Liver (tissue), 9 donors: ENCODE results near the gene SKI. TPM values are rescaled to one million over a fixed set of nuclear protein-coding genes. Genes with fewer than 3 reads are reported as not detected.

Source experiments
- DNase-seq: peaks from one replicate; pipeline ENCODE4 v3.0.0-alpha.2; 2017; ENCODE audit warnings: low spot score
- H3K27ac ChIP-seq, 2 donors: one replicate each; pipeline ENCODE4 v1.7.0; 2013; ENCODE audit warnings: inconsistent platforms in 2 of 2, low read length in 2 of 2, control low read depth in 1 of 2, low read depth in 1 of 2, mild to moderate bottlenecking in 1 of 2
- H3K27me3 ChIP-seq, 4 donors: one replicate each; pipeline versions ENCODE4 v1.6.1 to v1.7.0; 2013; ENCODE audit warnings: low read length in 3 of 4, inconsistent platforms in 1 of 4, mild to moderate bottlenecking in 1 of 4, moderate library complexity in 1 of 4; ENCODE audit not compliant: control insufficient read depth in 4 of 4, insufficient read depth in 4 of 4
- H3K36me3 ChIP-seq, 4 donors: one replicate each; pipeline versions ENCODE4 v1.6.1 to v1.7.0; 2013; ENCODE audit warnings: low read length in 3 of 4, mild to moderate bottlenecking in 3 of 4, low read depth in 1 of 4, moderate library complexity in 1 of 4; ENCODE audit not compliant: control insufficient read depth in 4 of 4, insufficient read depth in 3 of 4
- H3K4me1 ChIP-seq, 4 donors: one replicate each; pipeline versions ENCODE4 v1.6.1 to v1.7.0; 2013; ENCODE audit warnings: low read length in 3 of 4, mild to moderate bottlenecking in 3 of 4, moderate library complexity in 1 of 4; ENCODE audit not compliant: control insufficient read depth in 4 of 4, insufficient read depth in 4 of 4
- H3K4me3 ChIP-seq, 3 donors: one replicate each; pipeline versions ENCODE4 v1.6.1 to v1.7.0; 2013; ENCODE audit warnings: low read length in 3 of 3, control low read depth in 1 of 3, low read depth in 1 of 3, mild to moderate bottlenecking in 1 of 3
- H3K9ac ChIP-seq, 2 donors: one replicate each; pipeline ENCODE4 v1.7.0; 2013; ENCODE audit warnings: low read length in 2 of 2, mild to moderate bottlenecking in 2 of 2, moderate library complexity in 2 of 2, control low read depth in 1 of 2, low read depth in 1 of 2
- H3K9me3 ChIP-seq, 4 donors: one replicate each; pipeline versions ENCODE4 v1.6.1 to v1.7.0; 2013; ENCODE audit warnings: low read length in 3 of 4; ENCODE audit not compliant: control insufficient read depth in 4 of 4
- EGR1 ChIP-seq, 2 donors: IDR thresholded peaks; 2 replicates each; pipeline ENCODE4 v1.6.1; 2016 to 2018; ENCODE audit warnings: antibody characterized with exemption in 2 of 2, low read depth in 2 of 2
- HNF4A ChIP-seq, 2 donors: conservative IDR thresholded peaks; 2 replicates each; pipeline ENCODE4 v1.6.1; 2016; ENCODE audit warnings: antibody characterized with exemption in 2 of 2, mild to moderate bottlenecking in 2 of 2
- HNF4G ChIP-seq: IDR thresholded peaks from 2 replicates; pipeline ENCODE4 v1.6.1; 2016; ENCODE audit warnings: antibody characterized with exemption
- JUND ChIP-seq, 2 donors: IDR thresholded peaks; 2 replicates each; pipeline ENCODE4 v1.6.1; 2016; ENCODE audit warnings: antibody characterized with exemption in 2 of 2
- NR2F2 ChIP-seq: IDR thresholded peaks from 2 replicates; pipeline ENCODE4 v1.6.1; 2016; ENCODE audit warnings: antibody characterized with exemption
- REST ChIP-seq: IDR thresholded peaks from 2 replicates; pipeline ENCODE4 v1.6.1; 2016; ENCODE audit warnings: antibody characterized with exemption, mild to moderate bottlenecking
- SP1 ChIP-seq: IDR thresholded peaks from 2 replicates; pipeline ENCODE4 v1.6.1; 2018; ENCODE audit warnings: antibody characterized with exemption, mild to moderate bottlenecking
- TAF1 ChIP-seq: conservative IDR thresholded peaks from 2 replicates; pipeline ENCODE4 v1.6.1; 2016; ENCODE audit warnings: antibody characterized with exemption, mild to moderate bottlenecking
- YY1 ChIP-seq: IDR thresholded peaks from 2 replicates; pipeline ENCODE4 v1.6.1; 2016; ENCODE audit warnings: antibody characterized with exemption, mild to moderate bottlenecking
- WGBS: extraction: QIAGEN DNeasy Blood & Tissue Kit; methylation state at CpG from one replicate; pipeline ENCODE4 v1.1.7; 2013; 5-methylcytosine and 5-hydroxymethylcytosine counted together
- polyA plus RNA-seq, 2 donors: library from polyadenylated mRNA; stranded (reverse) in 1 of 2; unstranded in 1 of 2; fragments of 200-250 nt in 1 of 2; fragments of >200 nt in 1 of 2; fragmentation: Nextera tagmentation in 1 of 2; extraction: Ambion mirVana in 1 of 2; gene quantifications; one replicate each; pipeline versions ENCODE4 v1.2.1 to v1.2.3, GENCODE V29; 2013 to 2015
- total RNA-seq, 2 donors: library from RNA; depleted of rRNA; stranded (reverse); fragments of >200 nt; gene quantifications; one replicate each; pipeline ENCODE4 v1.2.3, GENCODE V29; 2014
- TF ChIP-seq, protein P1 (sequence below): IDR thresholded peaks from 2 replicates; pipeline ENCODE4 v1.6.1; 2016; ENCODE audit warnings: antibody characterized with exemption
- TF ChIP-seq, protein P2 (sequence below): fragments of 150-350 bp; IDR thresholded peaks from 2 replicates; pipeline ENCODE4 v1.5.1; 2017; ENCODE audit warnings: improper control_type of control experiment, low read depth, low read length; ENCODE audit not compliant: missing input control
- donor health status: healthy.
- donor health status: healthy.
- donor health status: healthy.
- donor health status: healthy.
- donor health status: healthy.

SKI gene
- total and polyA plus RNA-seq, 4 donors: 3.2 to 21.3 (median 19.5) TPM

DNA sequence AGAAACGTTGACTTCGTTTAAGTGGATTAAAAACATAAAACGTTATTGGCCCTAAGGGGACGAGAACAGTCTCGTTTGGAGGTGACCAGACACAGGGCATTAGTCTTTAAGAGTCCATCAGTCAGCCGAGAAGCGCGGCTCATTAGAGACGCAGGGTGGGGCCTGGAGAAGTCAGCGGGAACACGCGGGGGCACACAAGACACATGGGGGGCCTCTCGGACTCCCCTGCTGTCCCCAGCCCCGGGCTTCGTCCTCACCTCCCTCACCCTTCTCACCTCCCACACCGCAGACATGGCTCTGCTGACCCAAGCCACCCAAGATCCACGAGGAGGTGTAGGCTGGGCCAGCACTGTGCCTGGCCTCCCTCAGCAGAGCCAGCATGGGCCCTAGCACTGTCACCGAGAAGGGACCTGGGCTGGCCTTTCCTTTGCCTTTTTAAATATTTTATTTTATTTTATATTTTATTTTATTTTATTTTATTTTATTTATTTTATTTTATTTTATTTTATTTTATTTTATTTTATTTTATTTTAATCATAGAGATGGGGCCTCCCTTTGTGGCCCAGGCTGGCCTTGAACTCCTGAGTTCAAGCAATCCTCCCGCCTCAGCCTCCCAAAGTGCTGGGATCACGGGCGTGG, 114.4 kb downstream of the SKI start:
- TF ChIP-seq SP1: no peak
- TF ChIP-seq REST: no peak
- no peak for TF ChIP-seq EGR1 (IDR thresholded peaks at IDR 0.05; ENCODE audit: low read depth in 2 of 2)
- TF ChIP-seq, protein P1, sequence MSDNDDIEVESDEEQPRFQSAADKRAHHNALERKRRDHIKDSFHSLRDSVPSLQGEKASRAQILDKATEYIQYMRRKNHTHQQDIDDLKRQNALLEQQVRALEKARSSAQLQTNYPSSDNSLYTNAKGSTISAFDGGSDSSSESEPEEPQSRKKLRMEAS: no peak
- no peak for TF ChIP-seq HNF4A (conservative IDR thresholded peaks at IDR 0.05)
- TF ChIP-seq HNF4G: no peak
- no peak for TF ChIP-seq NR2F2
- TF ChIP-seq YY1: no peak
- TF ChIP-seq JUND (IDR thresholded peaks at IDR 0.05): no peak
- TF ChIP-seq, protein P2, sequence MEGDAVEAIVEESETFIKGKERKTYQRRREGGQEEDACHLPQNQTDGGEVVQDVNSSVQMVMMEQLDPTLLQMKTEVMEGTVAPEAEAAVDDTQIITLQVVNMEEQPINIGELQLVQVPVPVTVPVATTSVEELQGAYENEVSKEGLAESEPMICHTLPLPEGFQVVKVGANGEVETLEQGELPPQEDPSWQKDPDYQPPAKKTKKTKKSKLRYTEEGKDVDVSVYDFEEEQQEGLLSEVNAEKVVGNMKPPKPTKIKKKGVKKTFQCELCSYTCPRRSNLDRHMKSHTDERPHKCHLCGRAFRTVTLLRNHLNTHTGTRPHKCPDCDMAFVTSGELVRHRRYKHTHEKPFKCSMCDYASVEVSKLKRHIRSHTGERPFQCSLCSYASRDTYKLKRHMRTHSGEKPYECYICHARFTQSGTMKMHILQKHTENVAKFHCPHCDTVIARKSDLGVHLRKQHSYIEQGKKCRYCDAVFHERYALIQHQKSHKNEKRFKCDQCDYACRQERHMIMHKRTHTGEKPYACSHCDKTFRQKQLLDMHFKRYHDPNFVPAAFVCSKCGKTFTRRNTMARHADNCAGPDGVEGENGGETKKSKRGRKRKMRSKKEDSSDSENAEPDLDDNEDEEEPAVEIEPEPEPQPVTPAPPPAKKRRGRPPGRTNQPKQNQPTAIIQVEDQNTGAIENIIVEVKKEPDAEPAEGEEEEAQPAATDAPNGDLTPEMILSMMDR: no peak
- Histone ChIP-seq H3K36me3 (no peaks in the 10 kb centered on the region), H3K4me3 (no peak overlapping the region), H3K9ac (no peak overlapping the region), H3K9me3 (no peaks in the 10 kb centered on the region), H3K27ac (no peak overlapping the region), H3K4me1 (no peaks in the 10 kb centered on the region), H3K27me3 (no peaks in the 10 kb centered on the region)
- 89% methylated on average over 21 of the region's 21 CpGs for WGBS
- DNase-seq: no peak

DNA sequence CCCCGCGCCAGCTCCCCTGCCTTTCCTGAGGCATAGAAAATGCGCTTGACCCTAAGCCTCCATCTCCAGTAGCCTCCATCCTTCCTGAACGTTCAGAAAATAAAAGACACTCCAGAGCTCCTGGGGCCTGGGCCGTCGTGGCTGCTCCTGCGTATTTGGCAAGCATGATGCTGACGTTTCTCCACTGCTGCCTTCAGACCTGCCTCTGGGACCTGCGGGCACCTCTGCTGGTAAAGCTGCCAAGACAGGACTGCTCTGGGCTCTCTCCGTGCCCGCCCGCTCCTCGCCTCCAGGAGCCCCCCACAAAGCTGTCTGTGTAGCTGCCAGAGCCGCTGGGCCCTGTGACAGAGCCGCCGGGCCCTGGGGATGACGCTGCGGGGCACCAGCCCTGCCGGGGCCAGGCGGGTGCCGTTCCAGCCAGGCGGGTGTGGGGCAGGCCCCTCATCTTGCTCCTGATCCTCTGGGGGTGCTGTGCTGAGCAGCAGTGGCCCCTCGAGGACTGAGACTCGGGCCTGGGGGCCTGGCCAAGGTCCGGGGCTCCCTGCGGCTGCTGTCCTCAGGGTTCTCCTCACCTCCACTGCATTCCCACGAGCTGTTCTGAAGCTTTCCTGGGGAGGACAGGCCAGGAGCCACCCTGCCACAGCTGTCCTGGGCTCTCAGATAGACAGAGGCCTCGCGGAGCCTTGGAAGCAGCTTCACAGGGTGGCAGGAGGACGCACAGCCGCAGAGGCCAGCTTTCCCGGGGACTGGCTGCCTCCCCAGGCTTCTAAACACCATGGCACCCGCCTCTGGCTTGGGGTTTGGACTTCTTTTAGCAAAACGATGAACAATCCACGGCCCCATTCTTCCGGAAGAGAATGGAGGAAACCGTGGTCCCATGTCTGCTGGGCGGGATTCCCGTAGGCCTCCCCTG, 115.2 kb downstream of the SKI start:
- no peak overlapping the region for H3K27ac ChIP-seq
- no peak for DNase-seq
- no peaks in the 10 kb centered on the region for H3K4me1 ChIP-seq
- H3K27me3 ChIP-seq: no peaks in the 10 kb centered on the region
- no peaks in the 10 kb centered on the region for H3K9me3 ChIP-seq
- TF ChIP-seq JUND (IDR thresholded peaks at IDR 0.05) (no peak), HNF4G (no peak), TAF1 (no peak)
- TF ChIP-seq, protein P2: no peak
- WGBS: 92% methylated on average over 39 of the region's 39 CpGs
- H3K9ac ChIP-seq: no peak overlapping the region
- no peaks in the 10 kb centered on the region for H3K36me3 ChIP-seq
- H3K4me3 ChIP-seq: no peak overlapping the region
